Brain microvascular endothelial cell (primary cell): ENCODE results near the gene EXD2.

Experiments used
- DNase-seq: peaks from one replicate; pipeline ENCODE4 v3.0.0-alpha.2; 2020
- H3K27ac ChIP-seq: fragments of 250-450 bp; sonication (Bioruptor Pico); 2 replicates; pipeline ENCODE4 v1.5.1; 2020; ENCODE audit warnings: mild to moderate bottlenecking, moderate library complexity
- H3K27me3 ChIP-seq: fragments of 250-450 bp; sonication (Bioruptor Pico); replicated peaks from 2 replicates; pipeline ENCODE4 v1.5.1; 2020; ENCODE audit warnings: mild to moderate bottlenecking
- H3K36me3 ChIP-seq: fragments of 250-450 bp; sonication (Bioruptor Pico); replicated peaks from 2 replicates; pipeline ENCODE4 v1.5.1; 2020; ENCODE audit warnings: mild to moderate bottlenecking
- H3K4me3 ChIP-seq: 2 replicates; pipeline ENCODE4 v1.5.1; 2011; ENCODE audit warnings: low read depth, mild to moderate bottlenecking, control low read depth, low read length, moderate library complexity
- in situ Hi-C: cut with HindIII; loops from 2 replicates; pipeline ENCODE4 v1.10.0; 2017; ENCODE audit warnings: low sequenced_read_pairs, low pct_ligation_motif_present
- TF ChIP-seq, protein P1 (sequence below): IDR thresholded peaks from 2 replicates; pipeline ENCODE4 v1.5.1; 2011; ENCODE audit warnings: low read depth, mild to moderate bottlenecking, moderate library complexity, low read length, control low read depth, inconsistent platforms; ENCODE audit errors: missing control alignments

The EXD2 gene

GRCh38 chr14:69281450-69282169, 90.3 kb downstream of the EXD2 start:
- in situ Hi-C loops, result no loop called here
- Histone ChIP-seq H3K4me3 (no peak overlapping the region), H3K36me3 (no peaks in the 10 kb centered on the region), H3K27me3 (no peaks in the 10 kb centered on the region), H3K27ac (no peak overlapping the region)
- TF ChIP-seq, protein P1, sequence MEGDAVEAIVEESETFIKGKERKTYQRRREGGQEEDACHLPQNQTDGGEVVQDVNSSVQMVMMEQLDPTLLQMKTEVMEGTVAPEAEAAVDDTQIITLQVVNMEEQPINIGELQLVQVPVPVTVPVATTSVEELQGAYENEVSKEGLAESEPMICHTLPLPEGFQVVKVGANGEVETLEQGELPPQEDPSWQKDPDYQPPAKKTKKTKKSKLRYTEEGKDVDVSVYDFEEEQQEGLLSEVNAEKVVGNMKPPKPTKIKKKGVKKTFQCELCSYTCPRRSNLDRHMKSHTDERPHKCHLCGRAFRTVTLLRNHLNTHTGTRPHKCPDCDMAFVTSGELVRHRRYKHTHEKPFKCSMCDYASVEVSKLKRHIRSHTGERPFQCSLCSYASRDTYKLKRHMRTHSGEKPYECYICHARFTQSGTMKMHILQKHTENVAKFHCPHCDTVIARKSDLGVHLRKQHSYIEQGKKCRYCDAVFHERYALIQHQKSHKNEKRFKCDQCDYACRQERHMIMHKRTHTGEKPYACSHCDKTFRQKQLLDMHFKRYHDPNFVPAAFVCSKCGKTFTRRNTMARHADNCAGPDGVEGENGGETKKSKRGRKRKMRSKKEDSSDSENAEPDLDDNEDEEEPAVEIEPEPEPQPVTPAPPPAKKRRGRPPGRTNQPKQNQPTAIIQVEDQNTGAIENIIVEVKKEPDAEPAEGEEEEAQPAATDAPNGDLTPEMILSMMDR, result no peak
- no peak for DNase-seq

DNA sequence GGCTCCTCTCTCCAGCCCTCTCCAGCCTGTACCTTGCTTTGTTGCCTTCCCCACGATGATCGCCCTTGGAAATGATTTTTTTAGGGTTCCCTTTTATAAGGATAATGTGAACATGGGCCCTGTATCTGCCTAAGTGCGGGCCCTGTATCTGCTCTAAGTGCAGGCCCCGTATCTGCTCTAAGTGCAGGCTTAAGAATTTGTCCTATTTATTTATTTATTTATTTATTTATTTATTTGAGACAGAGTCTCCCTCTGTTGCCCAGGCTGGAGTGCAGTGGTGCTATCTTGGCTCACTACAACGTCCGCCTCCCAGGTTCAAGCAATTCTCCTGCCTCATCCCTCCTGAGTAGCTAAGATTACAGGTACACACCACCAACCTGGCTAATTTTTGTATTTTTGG, 91.2 kb downstream of the EXD2 start:
- TF ChIP-seq, protein P1, result no peak
- H3K27me3 ChIP-seq, result no peaks in the 10 kb centered on the region
- in situ Hi-C loops, result no loop called here
- H3K36me3 ChIP-seq, result no peaks in the 10 kb centered on the region
- no peak overlapping the region for H3K4me3 ChIP-seq
- DNase-seq, result no peak
- H3K27ac ChIP-seq, result no peak overlapping the region

GRCh38 chr14:69284170-69284569, 92.9 kb downstream of the EXD2 start:
- DNase-seq, result no peak
- in situ Hi-C loops, result no loop called here
- Histone ChIP-seq H3K36me3 (no peaks in the 10 kb centered on the region), H3K4me3 (no peak overlapping the region), H3K27me3 (no peaks in the 10 kb centered on the region), H3K27ac (no peak overlapping the region)
- TF ChIP-seq, protein P1, result no peak

GRCh38 chr14:69285661-69286255, 94.5 kb downstream of the EXD2 start:
- H3K27ac ChIP-seq, result no peak overlapping the region

DNA sequence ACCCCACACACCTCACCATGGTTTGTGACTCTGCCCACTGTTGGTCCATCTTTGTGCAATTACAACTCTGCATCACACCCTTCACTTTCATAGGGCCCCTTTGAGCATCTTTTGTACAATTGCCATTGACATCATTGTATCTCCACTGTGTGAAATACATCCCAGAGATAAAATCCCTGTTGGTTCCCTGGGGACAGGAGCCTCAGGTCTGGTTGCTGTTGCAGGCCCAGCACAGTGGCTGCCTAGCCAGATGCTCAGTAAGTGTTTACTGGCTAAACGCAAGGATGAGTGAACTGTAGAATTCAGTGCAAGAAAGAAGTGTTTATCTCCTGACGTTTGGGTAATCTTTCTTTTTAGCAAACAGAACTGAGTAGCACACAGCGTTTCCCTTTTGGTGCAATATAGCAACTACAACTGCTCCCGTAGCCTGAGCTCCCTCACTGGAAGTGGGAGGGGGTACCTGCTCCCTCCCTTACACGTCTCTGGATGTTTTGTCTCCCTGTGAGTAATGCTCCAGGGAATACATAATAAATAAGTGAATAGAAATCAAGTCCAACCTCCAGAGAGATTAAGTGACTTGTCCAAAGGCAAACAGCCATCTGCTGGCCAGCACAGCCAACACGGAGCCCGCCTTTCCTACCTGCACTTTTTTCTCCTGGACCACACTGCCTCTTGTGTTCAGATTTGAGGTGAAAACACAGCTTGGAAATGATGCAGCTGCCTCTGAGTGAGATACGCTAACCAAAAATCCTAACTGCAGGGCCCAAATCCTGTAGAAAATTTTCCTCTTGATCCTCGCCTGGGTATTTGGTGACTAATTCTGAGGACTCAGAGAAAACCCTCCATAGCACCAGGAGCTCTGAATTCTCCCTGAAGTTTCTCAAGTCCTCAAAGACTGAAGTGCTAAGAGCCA, 96.1 kb downstream of the EXD2 start:
- H3K4me3 ChIP-seq, result no peak overlapping the region
- no peaks in the 10 kb centered on the region for H3K36me3 ChIP-seq
- no peaks in the 10 kb centered on the region for H3K27me3 ChIP-seq
- no peak for DNase-seq
- TF ChIP-seq, protein P1, result peak; percentile 18
- no peak overlapping the region for H3K27ac ChIP-seq
- in situ Hi-C loops, result no loop called here

More at GRCh38 chr14:69285661-69286255, 94.5 kb downstream of the EXD2 start:
- no peaks in the 10 kb centered on the region for H3K36me3 ChIP-seq
- no peak overlapping the region for H3K4me3 ChIP-seq
- in situ Hi-C loops, result no loop called here
- H3K27me3 ChIP-seq, result no peaks in the 10 kb centered on the region
- TF ChIP-seq, protein P1, result no peak
- DNase-seq, result no peak
